Calu3 (cell line): ENCODE measurements around the gene EPHA3. TPM values are rescaled to one million over a fixed set of nuclear protein-coding genes. Genes with fewer than 3 reads are reported as not detected.

ENCODE experiments used
- BruUV-seq: library from RNA; stranded (reverse); fragments of 400-500 nt; replicated peaks from 2 replicates; lab custom pipeline; 2021; lab: Mats Ljungman, UMichigan
- CTCF ChIA-PET: fragments of 300-600 bp; sonication (Branson Sonifier 250); formaldehyde crosslinking; loops from one replicate; lab custom pipeline; 2022; ENCODE audit warnings: antibody characterized with exemption; lab: Charles Lee
- DNase-seq: peaks from one replicate; pipeline ENCODE4 v3.0.0; 2022
- H3K27ac Mint-ChIP-seq: one replicate; pipeline ENCODE4 v1.8.0; 2022; ENCODE audit warnings: mixed read lengths; ENCODE audit not compliant: unreplicated experiment
- H3K27me3 Mint-ChIP-seq: one replicate; pipeline ENCODE4 v1.8.0; 2022; ENCODE audit warnings: mixed read lengths; ENCODE audit not compliant: unreplicated experiment
- H3K36me3 Mint-ChIP-seq: one replicate; pipeline ENCODE4 v1.8.0; 2022; ENCODE audit warnings: mild to moderate bottlenecking, moderate library complexity, mixed read lengths; ENCODE audit not compliant: insufficient read depth, unreplicated experiment
- H3K4me1 Mint-ChIP-seq: one replicate; pipeline ENCODE4 v1.8.0; 2022; ENCODE audit warnings: mild to moderate bottlenecking, low read depth, mixed read lengths; ENCODE audit not compliant: unreplicated experiment
- H3K4me3 Mint-ChIP-seq: one replicate; pipeline ENCODE4 v1.8.0; 2022; ENCODE audit warnings: mild to moderate bottlenecking, low read depth, moderate library complexity, mixed read lengths; ENCODE audit not compliant: unreplicated experiment
- H3K9me3 Mint-ChIP-seq: one replicate; pipeline ENCODE4 v1.8.0; 2022; ENCODE audit warnings: low read depth, mixed read lengths; ENCODE audit not compliant: unreplicated experiment
- CTCF ChIP-seq: fragments of 200-600 bp; IDR thresholded peaks from one replicate; pipeline ENCODE4 v1.8.0; 2022; ENCODE audit warnings: antibody characterized with exemption; ENCODE audit not compliant: unreplicated experiment
- intact Hi-C: fragments of 100-400 bp; cut with micrococcal nuclease; formaldehyde crosslinking; loops from one replicate; pipeline ENCODE4 v1.10.0; 2022; ENCODE audit not compliant: unreplicated experiment
- total RNA-seq: library from RNA; stranded (reverse); gene quantifications from 2 replicates; pipeline ENCODE4 v1.2.3, GENCODE V29; 2022

EPHA3 gene
- total RNA-seq, 1 experiment from 2014 or later = 31.6 TPM

GRCh38 chr3:89521328-89521727 is 413.9 kb downstream of the EPHA3 start:
- H3K9me3 Mint-ChIP-seq = no peaks in the 10 kb centered on the region
- no TSS peak for BruUV-seq
- H3K4me1 Mint-ChIP-seq = peaks cover 11% of the 10 kb centered on the region
- H3K27me3 Mint-ChIP-seq = no peaks in the 10 kb centered on the region
- no peak overlapping the region for H3K4me3 Mint-ChIP-seq
- TF ChIP-seq CTCF = no peak
- DNase-seq = no peak
- H3K27ac Mint-ChIP-seq = no peak overlapping the region
- intact Hi-C loops = no loop called here
- H3K36me3 Mint-ChIP-seq = no peaks in the 10 kb centered on the region
- CTCF ChIA-PET = no interaction called here

GRCh38 chr3:89522155-89522554 is 414.7 kb downstream of the EPHA3 start:
- intact Hi-C loops = no loop called here
- TF ChIP-seq CTCF = no peak
- no peak overlapping the region for H3K4me3 Mint-ChIP-seq
- CTCF ChIA-PET = no interaction called here
- no TSS peak for BruUV-seq
- DNase-seq = no peak
- H3K36me3 Mint-ChIP-seq = no peaks in the 10 kb centered on the region
- no peaks in the 10 kb centered on the region for H3K27me3 Mint-ChIP-seq
- no peaks in the 10 kb centered on the region for H3K9me3 Mint-ChIP-seq
- H3K27ac Mint-ChIP-seq = no peak overlapping the region
- H3K4me1 Mint-ChIP-seq = peaks cover 11% of the 10 kb centered on the region

- H3K27ac Mint-ChIP-seq = no peak overlapping the region
- DNase-seq = no peak
- H3K9me3 Mint-ChIP-seq = no peaks in the 10 kb centered on the region
- CTCF ChIA-PET = no interaction called here
- no TSS peak for BruUV-seq
- no peaks in the 10 kb centered on the region for H3K36me3 Mint-ChIP-seq
- peaks cover 11% of the 10 kb centered on the region for H3K4me1 Mint-ChIP-seq
- H3K27me3 Mint-ChIP-seq = no peaks in the 10 kb centered on the region
- intact Hi-C loops = no loop called here
- no peak overlapping the region for H3K4me3 Mint-ChIP-seq
- TF ChIP-seq CTCF = no peak
These were observed 418.2 kb downstream of the EPHA3 start for GRCh38 chr3:89525609-89526008.

- no peak for TF ChIP-seq CTCF
- H3K4me1 Mint-ChIP-seq = peaks cover 9% of the 10 kb centered on the region
- no peaks in the 10 kb centered on the region for H3K27me3 Mint-ChIP-seq
- no peak for DNase-seq
- H3K4me3 Mint-ChIP-seq = no peak overlapping the region
- H3K27ac Mint-ChIP-seq = no peak overlapping the region
- CTCF ChIA-PET = interaction anchor here (0.5 kb wide), 1 partner anchor 22 kb away, joined by 9 read pairs; no protein-coding TSS in a partner anchor
- no TSS peak for BruUV-seq
- H3K36me3 Mint-ChIP-seq = no peaks in the 10 kb centered on the region
- H3K9me3 Mint-ChIP-seq = no peaks in the 10 kb centered on the region
- intact Hi-C loops = no loop called here
These were observed 420.4 kb downstream of the EPHA3 start for GRCh38 chr3:89527736-89528305.
